GM12878 (cell line): Measurements from ENCODE around the gene NKD1. TPM values are rescaled to one million over a fixed set of nuclear protein-coding genes. Genes with fewer than 3 reads are reported as not detected.
A peak's percentile ranks its signal among the peaks of the same experiment; 100 is the strongest.

Experiments used
- ATF7 ChIP-seq: fragments of 450-650 bp; IDR thresholded peaks from 2 replicates; pipeline ENCODE4 v1.6.1; 2016; ENCODE audit warnings: low read depth, mild to moderate bottlenecking
- BHLHE40 ChIP-seq, 2 experiments: fragments of 450-650 bp in 1 of 2; IDR thresholded peaks; 2 replicates each; pipeline ENCODE4 v1.6.1; 2011 to 2017; ENCODE audit warnings: low read depth in 2 of 2, borderline replicate concordance in 1 of 2, improper control_type of control experiment in 1 of 2, low read length in 1 of 2, mild to moderate bottlenecking in 1 of 2
- CHD1 ChIP-seq: IDR thresholded peaks from 2 replicates; pipeline ENCODE4 v1.6.1; 2012; ENCODE audit warnings: low read depth, low read length, improper control_type of control experiment
- EGR1 ChIP-seq, 2 experiments: IDR thresholded peaks; 1 replicate in 1 of 2; 2 replicates in 1 of 2; pipeline ENCODE4 v1.6.1; 2011 to 2012; ENCODE audit warnings: low read depth in 2 of 2, low read length in 2 of 2, borderline replicate concordance in 1 of 2, mild to moderate bottlenecking in 1 of 2, moderate library complexity in 1 of 2
- EZH2 ChIP-seq: IDR thresholded peaks from 2 replicates; pipeline ENCODE4 v1.6.1; 2012; ENCODE audit warnings: low read depth, mild to moderate bottlenecking, control low read depth, inconsistent platforms, low read length, borderline replicate concordance; ENCODE audit not compliant: control insufficient read depth
- JUNB ChIP-seq: IDR thresholded peaks from 2 replicates; pipeline ENCODE4 v1.6.1; 2016; ENCODE audit warnings: antibody characterized with exemption, mild to moderate bottlenecking
- POU2F2 ChIP-seq: IDR thresholded peaks from 3 replicates; pipeline ENCODE4 v1.6.1; 2011; ENCODE audit warnings: low read depth, mild to moderate bottlenecking, low read length, borderline replicate concordance
- RAD51 ChIP-seq: fragments of 450-650 bp; IDR thresholded peaks from 2 replicates; pipeline ENCODE4 v1.6.1; 2016; ENCODE audit warnings: moderate library complexity, mild to moderate bottlenecking, inconsistent platforms
- RELA ChIP-seq: fragments of 450-650 bp; IDR thresholded peaks from 2 replicates; pipeline ENCODE4 v1.8.0; 2014; ENCODE audit warnings: borderline replicate concordance; ENCODE audit not compliant: partially characterized antibody
- SMC3 ChIP-seq: IDR thresholded peaks from 2 replicates; pipeline ENCODE4 v1.6.1; 2011; ENCODE audit warnings: low read length, improper control_type of control experiment, borderline replicate concordance
- SPI1 ChIP-seq: IDR thresholded peaks from 2 replicates; pipeline ENCODE4 v1.6.1; 2011; ENCODE audit warnings: low read depth, mild to moderate bottlenecking, low read length, moderate library complexity, borderline replicate concordance; ENCODE audit not compliant: insufficient read depth
- TCF3 ChIP-seq: IDR thresholded peaks from 2 replicates; pipeline ENCODE4 v1.6.1; 2012; ENCODE audit warnings: low read depth, mild to moderate bottlenecking, low read length, borderline replicate concordance; ENCODE audit not compliant: insufficient read depth
- polyA plus RNA-seq, 11 experiments: library from polyadenylated mRNA; depleted of rRNA in 4 of 11; unstranded in 6 of 11; stranded (reverse) in 5 of 11; fragments of >200 nt; fragmentation: Nextera tagmentation in 4 of 11; fragmentation: Illumina TruSeq in 1 of 11; extraction: Ambion mirVana in 4 of 11; extraction: Trizol in 1 of 11; gene quantifications; 1 replicate in 1 of 11; 2 replicates in 10 of 11; pipeline versions ENCODE4 v1.2.1 to v1.2.3, GENCODE V29; 2011 to 2016; ENCODE audit warnings: inconsistent platforms in 2 of 11, missing spikeins in 2 of 11, low read depth in 1 of 11
- total RNA-seq, 4 experiments: library from RNA; depleted of rRNA in 3 of 4; stranded (reverse); fragments of >200 nt in 3 of 4; fragmentation: Illumina TruSeq in 1 of 4; extraction: Trizol in 1 of 4; gene quantifications; 2 replicates each; pipeline versions ENCODE4 v1.2.1 to v1.2.3, GENCODE V29; 2013 to 2021
- TF ChIP-seq, protein P1 (sequence below): IDR thresholded peaks from 2 replicates; pipeline ENCODE4 v1.6.1; 2012; ENCODE audit warnings: low read depth, low read length, improper control_type of control experiment
- TF ChIP-seq, protein P2 (sequence below): fragments of 450-650 bp; IDR thresholded peaks from 2 replicates; pipeline ENCODE4 v1.6.1; 2016; ENCODE audit warnings: mild to moderate bottlenecking, moderate library complexity, borderline replicate concordance
- TF ChIP-seq, protein P3 (sequence below): IDR thresholded peaks from 2 replicates; pipeline ENCODE4 v1.6.1; 2011; ENCODE audit warnings: low read depth, mild to moderate bottlenecking, low read length, moderate library complexity, borderline replicate concordance; ENCODE audit errors: extremely low read depth
- TF ChIP-seq, protein P4 (sequence below): fragments of 450-650 bp; IDR thresholded peaks from 2 replicates; pipeline ENCODE4 v1.6.1; 2014; ENCODE audit warnings: mild to moderate bottlenecking
- TF ChIP-seq, protein P5 (sequence below): fragments of 450-650 bp; IDR thresholded peaks from 2 replicates; pipeline ENCODE4 v1.6.1; 2016; ENCODE audit warnings: mild to moderate bottlenecking

NKD1 gene
- total and polyA plus RNA-seq, 10 of the 15 experiments (the other 5 are each of a cell fraction or from before 2014, with no cell fraction given), result under 0.01 to 0.49 (median 0.04) TPM; not detected in 2

DNA sequence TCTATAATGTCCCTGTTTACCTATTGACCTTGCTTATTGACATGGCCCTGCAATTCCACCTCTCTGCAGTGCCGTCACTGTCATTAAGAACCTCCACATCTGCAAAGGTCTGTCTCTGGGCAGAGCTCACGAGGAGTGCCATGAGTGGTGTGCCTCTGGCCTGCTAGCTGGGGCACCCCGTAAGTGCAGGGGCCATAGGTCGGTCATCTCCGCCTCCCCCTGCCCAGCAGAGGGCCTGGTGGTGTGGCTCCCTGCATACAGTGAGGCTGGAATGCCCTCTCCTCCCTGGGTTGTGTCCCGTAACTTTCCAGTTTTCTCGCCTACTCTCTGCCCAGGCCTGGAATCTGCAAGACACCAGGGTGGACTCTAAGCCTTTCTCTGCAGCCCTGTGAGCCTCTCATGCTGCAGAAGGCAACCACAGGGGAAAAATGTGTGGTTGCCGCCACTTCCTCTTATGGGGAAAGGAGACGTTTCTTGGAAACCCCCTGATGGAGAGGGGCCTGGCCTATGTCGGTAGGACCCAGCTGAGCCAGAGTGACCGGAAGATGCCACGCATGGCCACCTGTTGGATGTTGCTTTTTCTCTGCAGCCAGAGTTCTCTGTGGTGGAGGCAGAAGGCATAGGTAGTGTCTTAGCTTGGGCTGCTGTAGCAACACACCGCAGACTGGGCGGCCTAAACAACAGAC, 135.6 kb downstream of the NKD1 start (continued):
- TF ChIP-seq EGR1 (IDR thresholded peaks at IDR 0.05; ENCODE audit: borderline replicate concordance in 1 of 2, low read depth in 2 of 2, low read length in 2 of 2) (no peak), SPI1 (peak; percentile 99), RAD51 (no peak; the same call in 1 of the 2 replicates), BHLHE40 (IDR thresholded peaks at IDR 0.05; ENCODE audit: borderline replicate concordance in 1 of 2, low read depth in 2 of 2, low read length in 1 of 2) (peak; percentile 55 to 71), ATF7 (peak; percentile 44; the same call in 1 of the 2 replicates), JUNB (no peak), POU2F2 (0 out of 3 replicates have a peak, but pooled peaks have one; percentile 59), SMC3 (no peak), CHD1 (no peak), RELA (peak; percentile 99), EZH2 (no peak), TCF3 (peak; percentile 89; the same call in 1 of the 2 replicates)
- TF ChIP-seq, protein P1, sequence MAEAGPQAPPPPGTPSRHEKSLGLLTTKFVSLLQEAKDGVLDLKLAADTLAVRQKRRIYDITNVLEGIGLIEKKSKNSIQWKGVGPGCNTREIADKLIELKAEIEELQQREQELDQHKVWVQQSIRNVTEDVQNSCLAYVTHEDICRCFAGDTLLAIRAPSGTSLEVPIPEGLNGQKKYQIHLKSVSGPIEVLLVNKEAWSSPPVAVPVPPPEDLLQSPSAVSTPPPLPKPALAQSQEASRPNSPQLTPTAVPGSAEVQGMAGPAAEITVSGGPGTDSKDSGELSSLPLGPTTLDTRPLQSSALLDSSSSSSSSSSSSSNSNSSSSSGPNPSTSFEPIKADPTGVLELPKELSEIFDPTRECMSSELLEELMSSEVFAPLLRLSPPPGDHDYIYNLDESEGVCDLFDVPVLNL, result no peak
- TF ChIP-seq, protein P2, sequence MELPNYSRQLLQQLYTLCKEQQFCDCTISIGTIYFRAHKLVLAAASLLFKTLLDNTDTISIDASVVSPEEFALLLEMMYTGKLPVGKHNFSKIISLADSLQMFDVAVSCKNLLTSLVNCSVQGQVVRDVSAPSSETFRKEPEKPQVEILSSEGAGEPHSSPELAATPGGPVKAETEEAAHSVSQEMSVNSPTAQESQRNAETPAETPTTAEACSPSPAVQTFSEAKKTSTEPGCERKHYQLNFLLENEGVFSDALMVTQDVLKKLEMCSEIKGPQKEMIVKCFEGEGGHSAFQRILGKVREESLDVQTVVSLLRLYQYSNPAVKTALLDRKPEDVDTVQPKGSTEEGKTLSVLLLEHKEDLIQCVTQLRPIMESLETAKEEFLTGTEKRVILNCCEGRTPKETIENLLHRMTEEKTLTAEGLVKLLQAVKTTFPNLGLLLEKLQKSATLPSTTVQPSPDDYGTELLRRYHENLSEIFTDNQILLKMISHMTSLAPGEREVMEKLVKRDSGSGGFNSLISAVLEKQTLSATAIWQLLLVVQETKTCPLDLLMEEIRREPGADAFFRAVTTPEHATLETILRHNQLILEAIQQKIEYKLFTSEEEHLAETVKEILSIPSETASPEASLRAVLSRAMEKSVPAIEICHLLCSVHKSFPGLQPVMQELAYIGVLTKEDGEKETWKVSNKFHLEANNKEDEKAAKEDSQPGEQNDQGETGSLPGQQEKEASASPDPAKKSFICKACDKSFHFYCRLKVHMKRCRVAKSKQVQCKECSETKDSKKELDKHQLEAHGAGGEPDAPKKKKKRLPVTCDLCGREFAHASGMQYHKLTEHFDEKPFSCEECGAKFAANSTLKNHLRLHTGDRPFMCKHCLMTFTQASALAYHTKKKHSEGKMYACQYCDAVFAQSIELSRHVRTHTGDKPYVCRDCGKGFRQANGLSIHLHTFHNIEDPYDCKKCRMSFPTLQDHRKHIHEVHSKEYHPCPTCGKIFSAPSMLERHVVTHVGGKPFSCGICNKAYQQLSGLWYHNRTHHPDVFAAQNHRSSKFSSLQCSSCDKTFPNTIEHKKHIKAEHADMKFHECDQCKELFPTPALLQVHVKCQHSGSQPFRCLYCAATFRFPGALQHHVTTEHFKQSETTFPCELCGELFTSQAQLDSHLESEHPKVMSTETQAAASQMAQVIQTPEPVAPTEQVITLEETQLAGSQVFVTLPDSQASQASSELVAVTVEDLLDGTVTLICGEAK, result no peak; the same call in 1 of the 2 replicates
- TF ChIP-seq, protein P3, sequence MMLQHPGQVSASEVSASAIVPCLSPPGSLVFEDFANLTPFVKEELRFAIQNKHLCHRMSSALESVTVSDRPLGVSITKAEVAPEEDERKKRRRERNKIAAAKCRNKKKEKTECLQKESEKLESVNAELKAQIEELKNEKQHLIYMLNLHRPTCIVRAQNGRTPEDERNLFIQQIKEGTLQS, result no peak
- TF ChIP-seq, protein P4, sequence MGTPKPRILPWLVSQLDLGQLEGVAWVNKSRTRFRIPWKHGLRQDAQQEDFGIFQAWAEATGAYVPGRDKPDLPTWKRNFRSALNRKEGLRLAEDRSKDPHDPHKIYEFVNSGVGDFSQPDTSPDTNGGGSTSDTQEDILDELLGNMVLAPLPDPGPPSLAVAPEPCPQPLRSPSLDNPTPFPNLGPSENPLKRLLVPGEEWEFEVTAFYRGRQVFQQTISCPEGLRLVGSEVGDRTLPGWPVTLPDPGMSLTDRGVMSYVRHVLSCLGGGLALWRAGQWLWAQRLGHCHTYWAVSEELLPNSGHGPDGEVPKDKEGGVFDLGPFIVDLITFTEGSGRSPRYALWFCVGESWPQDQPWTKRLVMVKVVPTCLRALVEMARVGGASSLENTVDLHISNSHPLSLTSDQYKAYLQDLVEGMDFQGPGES, result no peak
- TF ChIP-seq, protein P5, sequence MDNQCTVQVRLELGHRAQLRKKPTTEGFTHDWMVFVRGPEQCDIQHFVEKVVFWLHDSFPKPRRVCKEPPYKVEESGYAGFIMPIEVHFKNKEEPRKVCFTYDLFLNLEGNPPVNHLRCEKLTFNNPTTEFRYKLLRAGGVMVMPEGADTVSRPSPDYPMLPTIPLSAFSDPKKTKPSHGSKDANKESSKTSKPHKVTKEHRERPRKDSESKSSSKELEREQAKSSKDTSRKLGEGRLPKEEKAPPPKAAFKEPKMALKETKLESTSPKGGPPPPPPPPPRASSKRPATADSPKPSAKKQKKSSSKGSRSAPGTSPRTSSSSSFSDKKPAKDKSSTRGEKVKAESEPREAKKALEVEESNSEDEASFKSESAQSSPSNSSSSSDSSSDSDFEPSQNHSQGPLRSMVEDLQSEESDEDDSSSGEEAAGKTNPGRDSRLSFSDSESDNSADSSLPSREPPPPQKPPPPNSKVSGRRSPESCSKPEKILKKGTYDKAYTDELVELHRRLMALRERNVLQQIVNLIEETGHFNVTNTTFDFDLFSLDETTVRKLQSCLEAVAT, result peak; percentile 93
